ENCODE data around the gene CUX1. TPM values are rescaled to one million over a fixed set of nuclear protein-coding genes. Genes with fewer than 3 reads are reported as not detected.

The CUX1 gene
- total RNA-seq, 1 donor from 2014 or later: 89.1 TPM

DNA sequence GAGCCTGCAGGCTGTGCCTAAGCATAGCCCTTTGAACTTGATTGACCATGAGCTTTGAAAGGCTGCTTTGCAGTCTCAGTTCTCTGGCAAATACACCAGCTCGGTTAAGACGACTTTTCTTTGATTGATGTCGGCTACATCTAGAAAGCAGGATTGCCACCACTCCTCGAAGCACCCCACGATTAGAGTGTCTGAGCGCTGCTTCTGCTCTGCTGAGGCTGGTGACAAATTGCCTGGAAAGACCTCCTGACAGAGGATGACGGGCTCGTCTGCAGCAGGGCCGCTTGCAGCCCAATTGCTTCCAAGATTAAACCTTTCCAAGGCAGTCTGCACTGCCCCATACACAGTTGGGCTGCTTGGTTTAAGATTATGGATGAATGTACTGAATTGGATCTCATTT, 182.0 kb downstream of the CUX1 start:
- Mint-ChIP-seq H3K4me3 (ENCODE audit: unreplicated experiment) (no peak overlapping the region), H3K36me3 (ENCODE audit: unreplicated experiment) (no peaks in the 10 kb centered on the region), H3K27me3 (ENCODE audit: unreplicated experiment) (no peaks in the 10 kb centered on the region), H3K4me1 (ENCODE audit: unreplicated experiment) (peaks cover 11% of the 10 kb centered on the region), H3K27ac (ENCODE audit: unreplicated experiment) (no peak overlapping the region), H3K9me3 (ENCODE audit: unreplicated experiment) (no peaks in the 10 kb centered on the region)
- TF ChIP-seq, protein P1, sequence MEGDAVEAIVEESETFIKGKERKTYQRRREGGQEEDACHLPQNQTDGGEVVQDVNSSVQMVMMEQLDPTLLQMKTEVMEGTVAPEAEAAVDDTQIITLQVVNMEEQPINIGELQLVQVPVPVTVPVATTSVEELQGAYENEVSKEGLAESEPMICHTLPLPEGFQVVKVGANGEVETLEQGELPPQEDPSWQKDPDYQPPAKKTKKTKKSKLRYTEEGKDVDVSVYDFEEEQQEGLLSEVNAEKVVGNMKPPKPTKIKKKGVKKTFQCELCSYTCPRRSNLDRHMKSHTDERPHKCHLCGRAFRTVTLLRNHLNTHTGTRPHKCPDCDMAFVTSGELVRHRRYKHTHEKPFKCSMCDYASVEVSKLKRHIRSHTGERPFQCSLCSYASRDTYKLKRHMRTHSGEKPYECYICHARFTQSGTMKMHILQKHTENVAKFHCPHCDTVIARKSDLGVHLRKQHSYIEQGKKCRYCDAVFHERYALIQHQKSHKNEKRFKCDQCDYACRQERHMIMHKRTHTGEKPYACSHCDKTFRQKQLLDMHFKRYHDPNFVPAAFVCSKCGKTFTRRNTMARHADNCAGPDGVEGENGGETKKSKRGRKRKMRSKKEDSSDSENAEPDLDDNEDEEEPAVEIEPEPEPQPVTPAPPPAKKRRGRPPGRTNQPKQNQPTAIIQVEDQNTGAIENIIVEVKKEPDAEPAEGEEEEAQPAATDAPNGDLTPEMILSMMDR (IDR thresholded peaks at IDR 0.05): no peak
- no peak for DNase-seq (ENCODE audit: extremely low spot score, unreplicated experiment)

DNA sequence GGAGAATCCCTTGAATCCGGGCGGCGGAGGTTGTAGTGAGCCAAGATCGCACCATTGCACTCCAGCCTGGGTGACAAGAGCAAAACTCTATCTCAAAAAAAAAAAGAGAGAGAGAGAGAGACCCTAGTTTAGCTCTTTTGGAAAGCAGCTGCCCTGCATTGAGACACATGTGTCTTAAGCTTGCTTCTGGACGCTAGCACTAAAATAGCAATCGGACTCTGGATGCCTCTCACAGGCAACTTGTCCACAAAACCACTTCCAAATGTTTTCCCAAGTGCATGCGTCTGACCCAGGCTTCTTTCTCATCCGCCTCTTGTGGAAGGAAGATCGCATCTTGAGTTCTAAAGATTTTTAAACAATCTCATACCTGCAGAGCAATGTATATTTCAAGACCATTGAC, 182.7 kb downstream of the CUX1 start:
- H3K27ac Mint-ChIP-seq (ENCODE audit: unreplicated experiment): no peak overlapping the region
- H3K36me3 Mint-ChIP-seq (ENCODE audit: unreplicated experiment): no peaks in the 10 kb centered on the region
- no peak overlapping the region for H3K4me3 Mint-ChIP-seq (ENCODE audit: unreplicated experiment)
- H3K9me3 Mint-ChIP-seq (ENCODE audit: unreplicated experiment): no peaks in the 10 kb centered on the region
- H3K4me1 Mint-ChIP-seq (ENCODE audit: unreplicated experiment): peaks cover 11% of the 10 kb centered on the region
- H3K27me3 Mint-ChIP-seq (ENCODE audit: unreplicated experiment): no peaks in the 10 kb centered on the region
- DNase-seq (ENCODE audit: extremely low spot score, unreplicated experiment): no peak
- TF ChIP-seq, protein P1 (IDR thresholded peaks at IDR 0.05): no peak

DNA sequence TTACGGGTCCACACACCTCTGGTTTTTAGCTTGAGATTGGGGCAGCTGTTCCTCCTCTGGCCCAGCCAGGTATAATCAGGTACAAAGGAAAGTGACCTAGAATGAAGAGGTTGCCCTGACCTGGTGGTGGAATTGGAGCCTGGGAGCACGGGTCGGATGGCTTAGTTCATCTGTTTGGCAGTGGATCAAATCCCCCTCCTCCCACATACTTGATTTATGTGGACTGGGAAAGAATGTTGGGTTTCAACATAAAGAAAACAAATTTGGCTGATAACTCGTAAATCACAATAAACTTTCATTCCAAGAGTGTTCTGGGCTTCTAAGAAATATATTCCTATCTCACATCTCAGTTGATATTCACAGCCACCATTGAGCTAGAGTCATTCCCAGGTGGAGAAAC, 186.8 kb downstream of the CUX1 start:
- Mint-ChIP-seq H3K4me1 (ENCODE audit: unreplicated experiment) (peaks cover under 1% of the 10 kb centered on the region), H3K9me3 (ENCODE audit: unreplicated experiment) (no peaks in the 10 kb centered on the region), H3K4me3 (ENCODE audit: unreplicated experiment) (no peak overlapping the region), H3K36me3 (ENCODE audit: unreplicated experiment) (no peaks in the 10 kb centered on the region), H3K27ac (ENCODE audit: unreplicated experiment) (no peak overlapping the region), H3K27me3 (ENCODE audit: unreplicated experiment) (no peaks in the 10 kb centered on the region)
- no peak for DNase-seq (ENCODE audit: extremely low spot score, unreplicated experiment)
- TF ChIP-seq, protein P1 (IDR thresholded peaks at IDR 0.05): no peak

DNA sequence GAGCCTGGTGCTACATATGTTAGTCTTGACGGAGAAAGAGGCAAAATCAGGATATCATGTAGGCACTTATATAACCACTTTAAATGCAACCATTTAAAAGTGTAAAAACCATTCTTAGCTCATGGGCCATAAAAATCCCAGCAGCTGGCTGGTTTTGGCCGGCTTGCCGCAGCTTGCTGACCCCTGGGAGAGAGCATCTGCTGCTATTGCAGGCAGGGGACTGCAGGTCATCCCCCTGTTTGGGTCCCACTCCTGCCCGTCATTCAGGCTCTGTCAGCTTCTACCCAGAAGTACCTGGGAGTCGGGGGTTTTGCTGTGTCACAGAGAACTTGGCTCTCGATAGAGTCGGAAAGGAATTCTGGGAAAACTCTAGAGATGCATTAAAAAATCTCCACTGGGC, 187.4 kb downstream of the CUX1 start:
- TF ChIP-seq, protein P1 (IDR thresholded peaks at IDR 0.05): no peak
- Mint-ChIP-seq H3K4me3 (ENCODE audit: unreplicated experiment) (no peak overlapping the region), H3K27me3 (ENCODE audit: unreplicated experiment) (no peaks in the 10 kb centered on the region), H3K27ac (ENCODE audit: unreplicated experiment) (no peak overlapping the region), H3K4me1 (ENCODE audit: unreplicated experiment) (peaks cover 4% of the 10 kb centered on the region), H3K9me3 (ENCODE audit: unreplicated experiment) (no peaks in the 10 kb centered on the region), H3K36me3 (ENCODE audit: unreplicated experiment) (no peaks in the 10 kb centered on the region)
- DNase-seq (ENCODE audit: extremely low spot score, unreplicated experiment): no peak

DNA sequence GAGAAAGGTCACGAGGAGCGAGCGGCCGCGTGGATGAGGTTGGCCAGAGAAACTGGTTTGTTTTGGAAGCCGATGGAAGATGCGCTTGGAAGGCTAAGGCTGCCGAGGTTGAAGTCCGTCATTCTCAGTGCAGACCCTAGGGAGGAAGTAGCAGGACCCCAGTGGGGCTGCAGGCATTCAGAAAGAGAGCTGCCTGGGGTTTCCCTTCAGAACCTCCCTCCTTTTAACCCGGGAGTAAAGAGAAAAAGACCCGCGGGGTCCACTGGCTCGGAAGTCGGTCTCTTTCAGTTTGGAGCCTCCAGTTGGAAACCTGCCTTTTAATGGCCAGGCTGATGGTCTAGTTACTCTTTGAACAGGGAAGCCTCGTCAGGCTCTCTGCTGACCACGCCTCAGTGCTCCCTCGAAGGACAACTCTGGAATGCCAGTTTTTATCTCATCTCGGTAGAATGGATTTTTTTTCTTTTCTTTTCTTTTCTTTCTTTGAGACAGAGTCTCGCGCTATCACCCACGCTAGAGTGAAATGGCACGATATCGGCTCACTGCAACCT, 188.6 kb downstream of the CUX1 start:
- H3K27ac Mint-ChIP-seq (ENCODE audit: unreplicated experiment): no peak overlapping the region
- H3K27me3 Mint-ChIP-seq (ENCODE audit: unreplicated experiment): no peaks in the 10 kb centered on the region
- H3K36me3 Mint-ChIP-seq (ENCODE audit: unreplicated experiment): no peaks in the 10 kb centered on the region
- TF ChIP-seq, protein P1 (IDR thresholded peaks at IDR 0.05): no peak
- no peaks in the 10 kb centered on the region for H3K9me3 Mint-ChIP-seq (ENCODE audit: unreplicated experiment)
- peaks cover 4% of the 10 kb centered on the region for H3K4me1 Mint-ChIP-seq (ENCODE audit: unreplicated experiment)
- H3K4me3 Mint-ChIP-seq (ENCODE audit: unreplicated experiment): no peak overlapping the region
- DNase-seq (ENCODE audit: extremely low spot score, unreplicated experiment): no peak
